ENCODE data around the gene RECK.
"Not testable (repeated sequence)": the region's sequence is repeated elsewhere in the genome, so short reads cannot be mapped to it uniquely, and the experiment has no call there.

The RECK gene

GRCh38 chr9:36063804-36064447, 27.2 kb downstream of the RECK start:
- Histone ChIP-seq H3K27ac (ENCODE audit: low read length) (no peak overlapping the region), H3K9me3 (ENCODE audit: control insufficient read depth, insufficient read depth, low read length) (no peaks in the 10 kb centered on the region), H3K4me3 (ENCODE audit: low read length) (no peak overlapping the region), H3K27me3 (ENCODE audit: control insufficient read depth, insufficient read depth, low read length) (no peaks in the 10 kb centered on the region), H3K36me3 (ENCODE audit: control insufficient read depth, insufficient read depth, low read length) (no peaks in the 10 kb centered on the region), H3K4me1 (ENCODE audit: control insufficient read depth, insufficient read depth, low read length) (no peaks in the 10 kb centered on the region)
- DNase-seq (ENCODE audit: low read depth, low spot score) = no peak
- no CpG with 5 or more reads among the region's 2 CpGs for WGBS (ENCODE audit: insufficient coverage, insufficient read length)

GRCh38 chr9:36064448-36065037, 27.8 kb downstream of the RECK start:
- WGBS (ENCODE audit: insufficient coverage, insufficient read length) = no CpG with 5 or more reads among the region's 1 CpG
- no peak overlapping the region for H3K4me3 ChIP-seq (ENCODE audit: low read length)
- H3K27ac ChIP-seq (ENCODE audit: low read length) = no peak overlapping the region
- no peaks in the 10 kb centered on the region for H3K36me3 ChIP-seq (ENCODE audit: control insufficient read depth, insufficient read depth, low read length)
- no peaks in the 10 kb centered on the region for H3K9me3 ChIP-seq (ENCODE audit: control insufficient read depth, insufficient read depth, low read length)
- DNase-seq (ENCODE audit: low read depth, low spot score) = no peak
- H3K27me3 ChIP-seq (ENCODE audit: control insufficient read depth, insufficient read depth, low read length) = no peaks in the 10 kb centered on the region
- H3K4me1 ChIP-seq (ENCODE audit: control insufficient read depth, insufficient read depth, low read length) = no peaks in the 10 kb centered on the region

GRCh38 chr9:36074055-36074454, 37.3 kb downstream of the RECK start:
- H3K27me3 ChIP-seq (ENCODE audit: control insufficient read depth, insufficient read depth, low read length) = no peaks in the 10 kb centered on the region
- no peaks in the 10 kb centered on the region for H3K9me3 ChIP-seq (ENCODE audit: control insufficient read depth, insufficient read depth, low read length)
- no CpG with 5 or more reads among the region's 1 CpG for WGBS (ENCODE audit: insufficient coverage, insufficient read length)
- no peak for DNase-seq (ENCODE audit: low read depth, low spot score)
- H3K4me1 ChIP-seq (ENCODE audit: control insufficient read depth, insufficient read depth, low read length) = no peaks in the 10 kb centered on the region
- H3K27ac ChIP-seq (ENCODE audit: low read length) = no peak overlapping the region
- H3K36me3 ChIP-seq (ENCODE audit: control insufficient read depth, insufficient read depth, low read length) = no peaks in the 10 kb centered on the region
- no peak overlapping the region for H3K4me3 ChIP-seq (ENCODE audit: low read length)

- no peak overlapping the region for H3K4me3 ChIP-seq (ENCODE audit: low read length)
- H3K4me1 ChIP-seq (ENCODE audit: control insufficient read depth, insufficient read depth, low read length) = no peaks in the 10 kb centered on the region
- no CpG with 5 or more reads among the region's 2 CpGs for WGBS (ENCODE audit: insufficient coverage, insufficient read length)
- H3K36me3 ChIP-seq (ENCODE audit: control insufficient read depth, insufficient read depth, low read length) = no peaks in the 10 kb centered on the region
- H3K27ac ChIP-seq (ENCODE audit: low read length) = no peak overlapping the region
- DNase-seq (ENCODE audit: low read depth, low spot score) = no peak
- no peaks in the 10 kb centered on the region for H3K9me3 ChIP-seq (ENCODE audit: control insufficient read depth, insufficient read depth, low read length)
- no peaks in the 10 kb centered on the region for H3K27me3 ChIP-seq (ENCODE audit: control insufficient read depth, insufficient read depth, low read length)
Observed at GRCh38 chr9:36074870-36075532, 38.3 kb downstream of the RECK start.

GRCh38 chr9:36078051-36078450, 41.3 kb downstream of the RECK start:
- Histone ChIP-seq H3K36me3 (ENCODE audit: control insufficient read depth, insufficient read depth, low read length) (no peaks in the 10 kb centered on the region), H3K27ac (ENCODE audit: low read length) (no peak overlapping the region), H3K4me1 (ENCODE audit: control insufficient read depth, insufficient read depth, low read length) (no peaks in the 10 kb centered on the region), H3K27me3 (ENCODE audit: control insufficient read depth, insufficient read depth, low read length) (no peaks in the 10 kb centered on the region), H3K4me3 (ENCODE audit: low read length) (no peak overlapping the region), H3K9me3 (ENCODE audit: control insufficient read depth, insufficient read depth, low read length) (no peaks in the 10 kb centered on the region)
- no CpG with 5 or more reads among the region's 1 CpG for WGBS (ENCODE audit: insufficient coverage, insufficient read length)
- DNase-seq (ENCODE audit: low read depth, low spot score) = no peak

- H3K4me3 ChIP-seq (ENCODE audit: low read length) = no peak overlapping the region
- H3K27ac ChIP-seq (ENCODE audit: low read length) = no peak overlapping the region
- H3K36me3 ChIP-seq (ENCODE audit: control insufficient read depth, insufficient read depth, low read length) = no peaks in the 10 kb centered on the region
- WGBS (ENCODE audit: insufficient coverage, insufficient read length) = no CpG with 5 or more reads among the region's 3 CpGs
- H3K27me3 ChIP-seq (ENCODE audit: control insufficient read depth, insufficient read depth, low read length) = no peaks in the 10 kb centered on the region
- no peak for DNase-seq (ENCODE audit: low read depth, low spot score)
- no peaks in the 10 kb centered on the region for H3K4me1 ChIP-seq (ENCODE audit: control insufficient read depth, insufficient read depth, low read length)
- H3K9me3 ChIP-seq (ENCODE audit: control insufficient read depth, insufficient read depth, low read length) = no peaks in the 10 kb centered on the region
Observed at GRCh38 chr9:36080519-36080918, 43.8 kb downstream of the RECK start.

GRCh38 chr9:36082931-36083330, 46.2 kb downstream of the RECK start:
- Histone ChIP-seq H3K4me1 (ENCODE audit: control insufficient read depth, insufficient read depth, low read length) (no peaks in the 10 kb centered on the region), H3K4me3 (ENCODE audit: low read length) (no peak overlapping the region), H3K9me3 (ENCODE audit: control insufficient read depth, insufficient read depth, low read length) (no peaks in the 10 kb centered on the region), H3K27me3 (ENCODE audit: control insufficient read depth, insufficient read depth, low read length) (no peaks in the 10 kb centered on the region), H3K36me3 (ENCODE audit: control insufficient read depth, insufficient read depth, low read length) (no peaks in the 10 kb centered on the region), H3K27ac (ENCODE audit: low read length) (no peak overlapping the region)
- no peak for DNase-seq (ENCODE audit: low read depth, low spot score)
- WGBS (ENCODE audit: insufficient coverage, insufficient read length) = no CpG with 5 or more reads among the region's 5 CpGs

GRCh38 chr9:36086442-36086841, 49.7 kb downstream of the RECK start:
- no peak for DNase-seq (ENCODE audit: low read depth, low spot score)
- Histone ChIP-seq H3K4me3 (ENCODE audit: low read length) (no peak overlapping the region), H3K27ac (ENCODE audit: low read length) (no peak overlapping the region), H3K36me3 (ENCODE audit: control insufficient read depth, insufficient read depth, low read length) (no peaks in the 10 kb centered on the region), H3K4me1 (ENCODE audit: control insufficient read depth, insufficient read depth, low read length) (no peaks in the 10 kb centered on the region), H3K27me3 (ENCODE audit: control insufficient read depth, insufficient read depth, low read length) (no peaks in the 10 kb centered on the region), H3K9me3 (ENCODE audit: control insufficient read depth, insufficient read depth, low read length) (no peaks in the 10 kb centered on the region)
- no CpG with 5 or more reads among the region's 7 CpGs for WGBS (ENCODE audit: insufficient coverage, insufficient read length)

GRCh38 chr9:36087054-36087453, 50.3 kb downstream of the RECK start:
- H3K27me3 ChIP-seq (ENCODE audit: control insufficient read depth, insufficient read depth, low read length); H3K36me3 ChIP-seq (ENCODE audit: control insufficient read depth, insufficient read depth, low read length); H3K4me1 ChIP-seq (ENCODE audit: control insufficient read depth, insufficient read depth, low read length); H3K9me3 ChIP-seq (ENCODE audit: control insufficient read depth, insufficient read depth, low read length); H3K4me3 ChIP-seq (ENCODE audit: low read length); DNase-seq (ENCODE audit: low read depth, low spot score); H3K27ac ChIP-seq (ENCODE audit: low read length): not testable (repeated sequence)

GRCh38 chr9:36088020-36088419, 51.3 kb downstream of the RECK start:
- Histone ChIP-seq H3K4me3 (ENCODE audit: low read length) (no peak overlapping the region), H3K9me3 (ENCODE audit: control insufficient read depth, insufficient read depth, low read length) (no peaks in the 10 kb centered on the region), H3K36me3 (ENCODE audit: control insufficient read depth, insufficient read depth, low read length) (no peaks in the 10 kb centered on the region), H3K27ac (ENCODE audit: low read length) (no peak overlapping the region), H3K4me1 (ENCODE audit: control insufficient read depth, insufficient read depth, low read length) (no peaks in the 10 kb centered on the region), H3K27me3 (ENCODE audit: control insufficient read depth, insufficient read depth, low read length) (no peaks in the 10 kb centered on the region)
- WGBS (ENCODE audit: insufficient coverage, insufficient read length) = no CpG with 5 or more reads among the region's 3 CpGs
- DNase-seq (ENCODE audit: low read depth, low spot score) = no peak

All from iPS DF 6.9 (cell line).